SK-N-SH (cell line): ENCODE measurements around the gene SEC24D. TPM values are rescaled to one million over a fixed set of nuclear protein-coding genes. Genes with fewer than 3 reads are reported as not detected.
A peak's percentile ranks its signal among the peaks of the same experiment; 100 is the strongest.

Experiments used
- CTCF ChIA-PET: fragments of 300-600, 350-600 bp; formaldehyde crosslinking; extraction: SDS; loops from one replicate; lab custom pipeline; 2021; lab: Yijun Ruan, JAX
- POLR2A ChIA-PET: fragments of 350-600 bp; sonication (Branson Sonifier 250); formaldehyde crosslinking; extraction: SDS; loops from one replicate; lab custom pipeline; 2020; ENCODE audit warnings: antibody characterized with exemption, inconsistent platforms; lab: Yijun Ruan, JAX
- DNase-seq: peaks from one replicate; pipeline ENCODE4 v3.0.0; 2012
- H2AFZ ChIP-seq: fragments of 200-600 bp; sonication (generic); 2 replicates; pipeline ENCODE4 v1.8.1; 2016; ENCODE audit warnings: antibody characterized with exemption, mild to moderate bottlenecking, low read depth
- H3F3A ChIP-seq: fragments of 200-600 bp; sonication (generic); replicated peaks from 2 replicates; pipeline ENCODE3; 2016; ENCODE audit warnings: antibody characterized with exemption, mild to moderate bottlenecking; ENCODE audit not compliant: insufficient read depth
- H3K27ac ChIP-seq, 2 experiments: fragments of 200-500 bp in 1 of 2; fragments of 200-600 bp in 1 of 2; sonication (Bioruptor generic) in 1 of 2; sonication (generic), shearing (Covaris generic) in 1 of 2; 2 replicates each; pipeline versions ENCODE4 v1.5.1 to v1.6.1; 2014 to 2016; ENCODE audit warnings: low read depth in 2 of 2, inconsistent platforms in 1 of 2, low read length in 1 of 2, mild to moderate bottlenecking in 1 of 2, mixed read lengths in 1 of 2
- H3K27me3 ChIP-seq: fragments of 200-600 bp; sonication (generic), shearing (Covaris generic); 2 replicates; pipeline ENCODE4 v1.6.1; 2016; ENCODE audit warnings: mixed run types; ENCODE audit not compliant: insufficient read depth
- H3K36me3 ChIP-seq, 2 experiments: fragments of 200-500 bp in 1 of 2; fragments of 200-600 bp in 1 of 2; sonication (Bioruptor generic) in 1 of 2; sonication (generic) in 1 of 2; replicated peaks in 1 of 2; 2 replicates each; pipeline versions ENCODE3 to v1.5.1; 2014 to 2016; ENCODE audit warnings: low read length in 1 of 2, mild to moderate bottlenecking in 1 of 2; ENCODE audit not compliant: insufficient read depth in 2 of 2, control insufficient read depth in 1 of 2
- H3K4me1 ChIP-seq, 2 experiments: fragments of 200-500 bp in 1 of 2; fragments of 200-600 bp in 1 of 2; sonication (Bioruptor generic) in 1 of 2; sonication (generic), shearing (Covaris generic) in 1 of 2; 2 replicates each; pipeline versions ENCODE4 v1.5.1 to v1.6.1; 2014 to 2016; ENCODE audit warnings: low read depth in 1 of 2, low read length in 1 of 2, mixed run types in 1 of 2; ENCODE audit not compliant: insufficient read depth in 2 of 2, control insufficient read depth in 1 of 2
- H3K4me2 ChIP-seq: fragments of 200-600 bp; sonication (generic), shearing (Covaris generic); 2 replicates; pipeline ENCODE4 v1.6.1; 2017; ENCODE audit warnings: mixed run types
- H3K4me3 ChIP-seq, 2 experiments: fragments of 200-500 bp in 1 of 2; fragments of 200-600 bp in 1 of 2; sonication (Bioruptor generic) in 1 of 2; sonication (generic), shearing (Covaris generic) in 1 of 2; 2 replicates each; pipeline versions ENCODE4 v1.5.1 to v1.8.1; 2014 to 2016; ENCODE audit warnings: low read depth in 2 of 2, inconsistent platforms in 1 of 2, low read length in 1 of 2, mild to moderate bottlenecking in 1 of 2, mixed read lengths in 1 of 2, moderate library complexity in 1 of 2
- H3K79me2 ChIP-seq: fragments of 200-600 bp; sonication (generic); 2 replicates; pipeline ENCODE4 v1.8.1; 2017; ENCODE audit warnings: mild to moderate bottlenecking; ENCODE audit not compliant: insufficient read depth
- H3K9ac ChIP-seq: fragments of 200-600 bp; sonication (generic); 2 replicates; pipeline ENCODE4 v1.6.1; 2017; ENCODE audit warnings: mixed run types
- H3K9me2 ChIP-seq: fragments of 200-600 bp; sonication (generic); 2 replicates; pipeline ENCODE4 v1.6.1; 2017; ENCODE audit warnings: mixed run types
- H3K9me3 ChIP-seq: fragments of 200-600 bp; sonication (generic); 2 replicates; pipeline ENCODE4 v1.6.1; 2017; ENCODE audit warnings: mixed run types, mild to moderate bottlenecking, moderate library complexity
- H4K20me1 ChIP-seq: fragments of 200-600 bp; sonication (generic); 2 replicates; pipeline ENCODE4 v1.6.1; 2017; ENCODE audit warnings: mild to moderate bottlenecking, mixed run types; ENCODE audit not compliant: insufficient read depth
- CHD2 ChIP-seq: fragments of 150-350 bp; IDR thresholded peaks from 2 replicates; pipeline ENCODE4 v1.6.1; 2018; ENCODE audit warnings: low read length; ENCODE audit not compliant: partially characterized antibody
- ELF1 ChIP-seq: IDR thresholded peaks from 2 replicates; pipeline ENCODE4 v1.4.0; 2012
- EZH2phosphoT487 ChIP-seq: fragments of 200-600 bp; sonication (generic); IDR thresholded peaks from 2 replicates; pipeline ENCODE4 v1.6.1; 2017; ENCODE audit warnings: low read depth, mixed run types, mild to moderate bottlenecking, antibody characterized with exemption, moderate library complexity, borderline replicate concordance
- FOSL2 ChIP-seq: IDR thresholded peaks from 2 replicates; pipeline ENCODE4 v1.4.0; 2012; ENCODE audit warnings: low read depth, mild to moderate bottlenecking, moderate library complexity, borderline replicate concordance
- FOXJ3 ChIP-seq: sonication (generic); formaldehyde crosslinking; IDR thresholded peaks from 2 replicates; pipeline ENCODE4 v1.5.1; 2020; ENCODE audit warnings: mild to moderate bottlenecking, missing genetic modification reagents
- FOXM1 ChIP-seq: IDR thresholded peaks from 2 replicates; pipeline ENCODE4 v1.4.0; 2012; ENCODE audit warnings: low read depth, mild to moderate bottlenecking
- MEF2A ChIP-seq: IDR thresholded peaks from 2 replicates; pipeline ENCODE4 v1.4.0; 2012; ENCODE audit warnings: low read depth, borderline replicate concordance
- MXI1 ChIP-seq: IDR thresholded peaks from 2 replicates; pipeline ENCODE4 v1.6.1; 2012; ENCODE audit warnings: mild to moderate bottlenecking, low read depth, low read length, improper control_type of control experiment
- RCOR1 ChIP-seq: fragments of 150-350 bp; IDR thresholded peaks from 2 replicates; pipeline ENCODE4 v1.6.1; 2017; ENCODE audit warnings: antibody characterized with exemption, low read length
- SMC3 ChIP-seq: IDR thresholded peaks from 2 replicates; pipeline ENCODE4 v1.6.1; 2012; ENCODE audit warnings: low read depth, low read length, improper control_type of control experiment
- TAF1 ChIP-seq: IDR thresholded peaks from 2 replicates; pipeline ENCODE4 v1.6.1; 2012; ENCODE audit warnings: low read depth, mild to moderate bottlenecking, low read length, moderate library complexity, borderline replicate concordance
- TEAD4 ChIP-seq: IDR thresholded peaks from 2 replicates; pipeline ENCODE4 v1.4.0; 2012; ENCODE audit warnings: mild to moderate bottlenecking, borderline replicate concordance; ENCODE audit not compliant: insufficient read depth
- YY1 ChIP-seq: IDR thresholded peaks from 2 replicates; pipeline ENCODE4 v1.4.0; 2012; ENCODE audit warnings: low read depth, mild to moderate bottlenecking
- WGBS: methylation state at CpG from one replicate; pipeline ENCODE4 v1.1.6; 2017; ENCODE audit warnings: low lambda C conversion rate; 5-methylcytosine and 5-hydroxymethylcytosine counted together
- polyA plus RNA-seq, 3 experiments: library from polyadenylated mRNA; depleted of rRNA; stranded (reverse); fragments of >200 nt; gene quantifications; 2 replicates each; pipeline ENCODE4 v1.2.3, GENCODE V29; 2012
- TF ChIP-seq, protein P1 (sequence below): IDR thresholded peaks from 2 replicates; pipeline ENCODE4; 2012
- TF ChIP-seq, protein P2 (sequence below): IDR thresholded peaks from 2 replicates; pipeline ENCODE4 v1.4.0; 2012; ENCODE audit warnings: low read depth, borderline replicate concordance
- TF ChIP-seq, protein P3 (sequence below): IDR thresholded peaks from 2 replicates; pipeline ENCODE4 v1.4.0; 2012; ENCODE audit warnings: low read depth
- TF ChIP-seq, protein P4 (sequence below): IDR thresholded peaks from 2 replicates; pipeline ENCODE4 v1.4.0; 2012; ENCODE audit warnings: low read depth, borderline replicate concordance

SEC24D gene
- polyA plus RNA-seq, 1 of the 3 experiments (the other 2 are of a cell fraction), result 32.2 TPM

DNA sequence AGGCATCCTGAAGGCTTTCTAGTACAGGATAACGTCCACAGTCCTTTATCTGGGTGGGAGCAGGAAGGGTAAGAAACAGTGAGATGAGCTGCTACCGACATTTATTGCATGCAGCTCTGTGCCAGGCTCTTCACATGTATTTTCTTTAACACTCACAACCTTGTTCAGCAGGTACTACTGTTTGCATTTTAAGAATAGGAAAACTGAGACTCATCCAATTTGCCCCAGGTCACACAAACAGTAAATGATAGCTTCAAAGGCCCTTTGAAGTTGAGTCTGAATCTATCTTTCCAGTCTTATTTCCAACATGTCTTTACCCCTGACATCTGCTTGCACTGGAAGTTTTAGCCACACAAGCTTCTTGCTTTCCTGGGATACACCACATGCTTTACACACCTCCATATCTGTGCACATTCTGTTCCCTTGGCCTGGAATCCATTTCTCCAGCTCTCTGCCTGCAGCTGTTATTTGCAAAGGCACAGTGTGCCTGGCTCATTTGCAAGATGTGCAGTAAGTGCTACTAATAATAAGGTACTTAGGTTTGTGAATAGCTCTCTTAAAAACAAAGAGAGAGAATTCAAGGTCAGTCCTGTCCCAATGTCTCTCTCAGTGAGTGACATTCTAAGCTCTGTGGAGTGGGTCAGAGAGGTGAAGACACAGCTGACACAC lies 89.5 kb downstream of the SEC24D start:
- Histone ChIP-seq H2AFZ (no peak overlapping the region), H3K4me3 (no peak overlapping the region), H3K9ac (no peak overlapping the region), H3K79me2 (peaks cover 18% of the 10 kb centered on the region; the same call in 1 of the 2 replicates), H4K20me1 (no peaks in the 10 kb centered on the region), H3K4me2 (no peak overlapping the region), H3K4me1 (peaks cover 3 to 22% of the 10 kb centered on the region in 2 experiments; a peak in 2 of 4 replicates), H3K9me3 (no peaks in the 10 kb centered on the region), H3K9me2 (no peaks in the 10 kb centered on the region), H3K36me3 (peaks cover 57 to 62% of the 10 kb centered on the region in 2 experiments), H3K27ac (peak overlapping the region in 1 of 2 experiments; percentile 70; a peak in 2 of 4 replicates), H3F3A (peaks cover 26% of the 10 kb centered on the region), H3K27me3 (no peaks in the 10 kb centered on the region)
- CTCF ChIA-PET, result interaction anchor here (0.7 to 4.4 kb wide), 11 partner anchors 9 to 540 kb away, joined by 3 to 31 read pairs (median 5); partner anchors contain the start of genes METTL14 and SYNPO2
- no peak for DNase-seq
- 89% methylated on average over 2 of the region's 2 CpGs for WGBS
- POLR2A ChIA-PET, result interaction anchor here (1.2 kb wide), 1 partner anchor 142 kb away, joined by 3 read pairs; the partner anchor contains the start of gene SYNPO2
- TF ChIP-seq, protein P1, sequence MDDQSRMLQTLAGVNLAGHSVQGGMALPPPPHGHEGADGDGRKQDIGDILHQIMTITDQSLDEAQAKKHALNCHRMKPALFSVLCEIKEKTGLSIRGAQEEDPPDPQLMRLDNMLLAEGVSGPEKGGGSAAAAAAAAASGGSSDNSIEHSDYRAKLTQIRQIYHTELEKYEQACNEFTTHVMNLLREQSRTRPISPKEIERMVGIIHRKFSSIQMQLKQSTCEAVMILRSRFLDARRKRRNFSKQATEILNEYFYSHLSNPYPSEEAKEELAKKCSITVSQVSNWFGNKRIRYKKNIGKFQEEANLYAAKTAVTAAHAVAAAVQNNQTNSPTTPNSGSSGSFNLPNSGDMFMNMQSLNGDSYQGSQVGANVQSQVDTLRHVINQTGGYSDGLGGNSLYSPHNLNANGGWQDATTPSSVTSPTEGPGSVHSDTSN, result no peak
- TF ChIP-seq TEAD4, result no peak
- TF ChIP-seq FOXJ3, result no peak
- no peak for TF ChIP-seq FOSL2
- TF ChIP-seq, protein P2, sequence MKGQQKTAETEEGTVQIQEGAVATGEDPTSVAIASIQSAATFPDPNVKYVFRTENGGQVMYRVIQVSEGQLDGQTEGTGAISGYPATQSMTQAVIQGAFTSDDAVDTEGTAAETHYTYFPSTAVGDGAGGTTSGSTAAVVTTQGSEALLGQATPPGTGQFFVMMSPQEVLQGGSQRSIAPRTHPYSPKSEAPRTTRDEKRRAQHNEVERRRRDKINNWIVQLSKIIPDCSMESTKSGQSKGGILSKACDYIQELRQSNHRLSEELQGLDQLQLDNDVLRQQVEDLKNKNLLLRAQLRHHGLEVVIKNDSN, result no peak
- TF ChIP-seq MEF2A, result no peak
- TF ChIP-seq, protein P3, sequence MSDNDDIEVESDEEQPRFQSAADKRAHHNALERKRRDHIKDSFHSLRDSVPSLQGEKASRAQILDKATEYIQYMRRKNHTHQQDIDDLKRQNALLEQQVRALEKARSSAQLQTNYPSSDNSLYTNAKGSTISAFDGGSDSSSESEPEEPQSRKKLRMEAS, result no peak
- no peak for TF ChIP-seq MXI1
- no peak for TF ChIP-seq SMC3
- TF ChIP-seq EZH2phosphoT487, result no peak
- TF ChIP-seq, all 33 proteins: peak for 0

DNA sequence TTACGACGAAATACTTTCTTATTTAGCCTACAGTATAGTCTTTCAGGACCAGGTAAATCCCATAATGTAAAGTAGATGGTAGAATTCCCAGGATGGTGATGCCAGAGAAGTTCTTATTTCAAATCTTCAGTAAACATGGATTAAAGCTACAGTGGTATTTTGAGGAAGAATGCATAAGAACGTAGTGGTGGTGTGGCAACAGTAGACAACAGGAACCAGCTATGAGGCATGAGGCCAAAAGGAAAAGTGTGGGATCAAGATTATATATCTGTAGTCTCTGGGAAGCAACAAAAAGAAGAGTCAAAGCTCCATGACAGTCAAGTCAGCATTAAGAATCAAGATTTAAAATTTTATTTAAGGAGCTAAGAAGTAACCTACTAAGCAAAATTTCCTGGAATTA lies 90.6 kb downstream of the SEC24D start:
- ChIA-PET CTCF (interaction anchor here (0.7 to 4.4 kb wide), 5 partner anchors 26 to 297 kb away, joined by 3 to 31 read pairs (median 15); partner anchors contain the start of gene SYNPO2), POLR2A (no interaction called here)
- no peaks in the 10 kb centered on the region for H3K9me2 ChIP-seq
- no peaks in the 10 kb centered on the region for H3K9me3 ChIP-seq
- peaks cover 0 to 25% of the 10 kb centered on the region in 2 experiments; a peak in 2 of 4 replicates for H3K4me1 ChIP-seq
- no peak overlapping the region for H3K9ac ChIP-seq
- no peak overlapping the region for H3K4me2 ChIP-seq
- H3K36me3 ChIP-seq, result peaks cover 54 to 58% of the 10 kb centered on the region in 2 experiments
- no peaks in the 10 kb centered on the region for H4K20me1 ChIP-seq
- 93% methylated on average over 3 of the region's 3 CpGs for WGBS
- H3K27me3 ChIP-seq, result no peaks in the 10 kb centered on the region
- no peak overlapping the region for H3K4me3 ChIP-seq
- H3K27ac ChIP-seq, result peak overlapping the region; percentile 11 to 17; a peak in 2 of 4 replicates
- DNase-seq, result no peak
- peaks cover 19% of the 10 kb centered on the region for H3K79me2 ChIP-seq
- no peak for TF ChIP-seq ELF1
- TF ChIP-seq TAF1, result no peak
- no peak for TF ChIP-seq YY1
- TF ChIP-seq RCOR1, result no peak
- TF ChIP-seq, protein P4, sequence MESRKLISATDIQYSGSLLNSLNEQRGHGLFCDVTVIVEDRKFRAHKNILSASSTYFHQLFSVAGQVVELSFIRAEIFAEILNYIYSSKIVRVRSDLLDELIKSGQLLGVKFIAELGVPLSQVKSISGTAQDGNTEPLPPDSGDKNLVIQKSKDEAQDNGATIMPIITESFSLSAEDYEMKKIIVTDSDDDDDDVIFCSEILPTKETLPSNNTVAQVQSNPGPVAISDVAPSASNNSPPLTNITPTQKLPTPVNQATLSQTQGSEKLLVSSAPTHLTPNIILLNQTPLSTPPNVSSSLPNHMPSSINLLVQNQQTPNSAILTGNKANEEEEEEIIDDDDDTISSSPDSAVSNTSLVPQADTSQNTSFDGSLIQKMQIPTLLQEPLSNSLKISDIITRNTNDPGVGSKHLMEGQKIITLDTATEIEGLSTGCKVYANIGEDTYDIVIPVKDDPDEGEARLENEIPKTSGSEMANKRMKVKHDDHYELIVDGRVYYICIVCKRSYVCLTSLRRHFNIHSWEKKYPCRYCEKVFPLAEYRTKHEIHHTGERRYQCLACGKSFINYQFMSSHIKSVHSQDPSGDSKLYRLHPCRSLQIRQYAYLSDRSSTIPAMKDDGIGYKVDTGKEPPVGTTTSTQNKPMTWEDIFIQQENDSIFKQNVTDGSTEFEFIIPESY, result no peak
- TF ChIP-seq CHD2, result no peak
- TF ChIP-seq FOXM1, result no peak
- H2AFZ ChIP-seq, result no peak overlapping the region
- H3F3A ChIP-seq, result peaks cover 26% of the 10 kb centered on the region
